AG04450 (cell line): ENCODE measurements around the gene SLC7A11. TPM values are rescaled to one million over a fixed set of nuclear protein-coding genes. Genes with fewer than 3 reads are reported as not detected.

Source experiments
- CTCF ChIA-PET: fragments of 300-600, 350-600 bp; formaldehyde crosslinking; extraction: SDS; loops from one replicate; lab custom pipeline; 2022; ENCODE audit warnings: antibody characterized with exemption, inconsistent platforms; lab: Charles Lee
- POLR2A ChIA-PET: fragments of 350-600 bp; formaldehyde crosslinking; extraction: SDS; loops from one replicate; lab custom pipeline; 2021; ENCODE audit warnings: antibody characterized with exemption, inconsistent platforms; lab: Yijun Ruan, JAX
- DNase-seq: peaks from one replicate; pipeline ENCODE4 v3.0.0-alpha.2; 2011; ENCODE audit warnings: low read depth, low spot score
- H3K27ac ChIP-seq: one replicate; pipeline ENCODE4 v1.5.1; 2012; ENCODE audit warnings: low read depth, low read length, control low read depth
- H3K27me3 ChIP-seq: one replicate; pipeline ENCODE4 v1.6.0; 2012; ENCODE audit warnings: low read length; ENCODE audit not compliant: control insufficient read depth, insufficient read depth
- H3K4me3 ChIP-seq: 2 replicates; pipeline ENCODE4 v1.5.1; 2011; ENCODE audit warnings: mild to moderate bottlenecking, low read depth, low read length, control low read depth
- H3K9me3 ChIP-seq: 2 replicates; pipeline ENCODE4 v1.5.1; 2012; ENCODE audit warnings: low read length; ENCODE audit not compliant: control insufficient read depth, insufficient read depth
- CTCF ChIP-seq: IDR thresholded peaks from 2 replicates; pipeline ENCODE4 v1.5.1; 2011; ENCODE audit warnings: low read depth, low read length, control low read depth, inconsistent platforms
- polyA minus RNA-seq: library from RNA; depleted of rRNA, polyadenylated mRNA; stranded (reverse); fragments of >200 nt; gene quantifications from 2 replicates; pipeline ENCODE4 v1.2.3, GENCODE V29; 2011; rRNA and poly(A)+ RNA removed
- polyA plus RNA-seq: library from polyadenylated mRNA; depleted of rRNA; stranded (reverse); fragments of >200 nt; gene quantifications from 2 replicates; pipeline ENCODE4 v1.2.3, GENCODE V29; 2011; rRNA removed

The SLC7A11 gene
- polyA plus RNA-seq (59.2 and 80.5 TPM in 2 replicates), polyA minus RNA-seq (92.4 and 140 TPM in 2 replicates)

GRCh38 chr4:138242076-138242833 lies at the start of gene SLC7A11:
TSS of gene SLC7A11 (minus strand) at chr4:138242349. CDS start at chr4:138242069, 280 bp downstream.
- CTCF ChIA-PET, result interaction anchor here (1.6 to 3.0 kb wide), 2 partner anchors 439 to 629 kb away, joined by 8 to 14 read pairs; no protein-coding TSS in a partner anchor
- POLR2A ChIA-PET, result interaction anchor here (0.6 to 1.3 kb wide), 6 partner anchors 13 to 762 kb away, joined by 3 to 7 read pairs (median 3); partner anchors contain the start of gene PCDH18
- no peak for TF ChIP-seq CTCF
- no peaks in the 10 kb centered on the region for H3K27me3 ChIP-seq
- peak within 1 kb of the TSS; percentile 98 for H3K27ac ChIP-seq
- H3K4me3 ChIP-seq, result peak within 1 kb of the TSS; percentile 72
- no peaks in the 10 kb centered on the region for H3K9me3 ChIP-seq
- DNase-seq, result peak; percentile 96

- POLR2A ChIA-PET, result no interaction called here
- Histone ChIP-seq H3K27ac (no peak overlapping the region), H3K27me3 (no peaks in the 10 kb centered on the region), H3K9me3 (no peaks in the 10 kb centered on the region), H3K4me3 (no peak overlapping the region)
- no peak for TF ChIP-seq CTCF
- CTCF ChIA-PET, result no interaction called here
- DNase-seq, result no peak
Observed at GRCh38 chr4:138291431-138291830, 49.3 kb upstream of the SLC7A11 start.

- TF ChIP-seq CTCF, result no peak
- no peak for DNase-seq
- no peak overlapping the region for H3K27ac ChIP-seq
- POLR2A ChIA-PET, result no interaction called here
- CTCF ChIA-PET, result no interaction called here
- no peak overlapping the region for H3K4me3 ChIP-seq
- H3K9me3 ChIP-seq, result no peaks in the 10 kb centered on the region
- no peaks in the 10 kb centered on the region for H3K27me3 ChIP-seq
Observed at GRCh38 chr4:138290805-138291204, 48.7 kb upstream of the SLC7A11 start.

GRCh38 chr4:138279286-138279685 lies 37.1 kb upstream of the SLC7A11 start:
- no peak for TF ChIP-seq CTCF
- no peak for DNase-seq
- Histone ChIP-seq H3K27ac (no peak overlapping the region), H3K9me3 (no peaks in the 10 kb centered on the region), H3K4me3 (no peak overlapping the region), H3K27me3 (no peaks in the 10 kb centered on the region)
- ChIA-PET POLR2A (no interaction called here), CTCF (no interaction called here)

- no peaks in the 10 kb centered on the region for H3K9me3 ChIP-seq
- no peak overlapping the region for H3K27ac ChIP-seq
- TF ChIP-seq CTCF, result no peak
- ChIA-PET CTCF (no interaction called here), POLR2A (no interaction called here)
- DNase-seq, result no peak
- no peak overlapping the region for H3K4me3 ChIP-seq
- H3K27me3 ChIP-seq, result no peaks in the 10 kb centered on the region
Observed at GRCh38 chr4:138277133-138277532, 35.0 kb upstream of the SLC7A11 start.
